NCI-H748 treated with DMSO at 0.1 percent for 48 hours (cell line): ENCODE results near the gene PDHX.

Source experiments
- DNase-seq: peaks from one replicate; lab custom pipeline; 2025; lab: John Stamatoyannopoulos, UW

Gene PDHX

DNA sequence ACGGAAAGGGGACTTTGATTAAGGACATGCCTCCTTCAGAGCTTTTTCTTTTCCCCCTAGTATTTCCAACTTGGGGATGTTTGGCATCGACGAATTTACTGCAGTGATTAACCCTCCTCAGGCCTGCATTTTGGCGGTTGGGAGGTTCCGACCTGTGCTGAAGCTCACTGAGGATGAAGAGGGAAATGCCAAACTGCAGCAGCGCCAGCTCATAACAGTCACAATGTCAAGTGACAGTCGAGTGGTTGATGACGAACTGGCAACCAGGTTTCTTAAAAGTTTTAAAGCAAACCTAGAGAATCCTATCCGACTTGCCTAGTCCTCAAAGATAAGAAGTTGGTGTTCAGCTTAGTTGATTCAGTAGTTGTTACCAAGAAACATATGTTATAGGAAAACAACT is 78.4 kb downstream of the PDHX start:
- no peak for DNase-seq

DNA sequence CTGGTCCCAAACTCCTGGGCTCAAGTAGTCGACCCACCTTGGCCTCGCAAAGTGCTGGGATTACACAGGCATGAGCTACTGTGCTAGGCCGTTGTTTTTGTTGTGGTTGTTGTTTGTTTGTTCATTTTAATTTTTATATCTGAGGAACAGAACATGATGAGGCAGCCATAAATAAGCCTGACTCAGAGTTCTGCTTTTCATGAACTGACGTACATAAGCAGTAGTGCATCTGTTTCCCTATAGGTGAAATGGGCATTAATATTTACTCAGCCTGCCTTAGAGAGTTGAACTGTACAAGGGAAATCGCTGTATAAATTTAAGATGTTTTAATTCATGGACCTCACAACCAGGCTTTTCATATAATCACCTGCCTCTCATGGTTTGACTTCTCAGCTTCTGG is 80.5 kb downstream of the PDHX start:
- no peak for DNase-seq

- no peak for DNase-seq
Observed at GRCh38 chr11:34997952-34998528, 81.6 kb downstream of the PDHX start.

GRCh38 chr11:34999453-34999852 is 83.0 kb downstream of the PDHX start:
- no peak for DNase-seq

DNA sequence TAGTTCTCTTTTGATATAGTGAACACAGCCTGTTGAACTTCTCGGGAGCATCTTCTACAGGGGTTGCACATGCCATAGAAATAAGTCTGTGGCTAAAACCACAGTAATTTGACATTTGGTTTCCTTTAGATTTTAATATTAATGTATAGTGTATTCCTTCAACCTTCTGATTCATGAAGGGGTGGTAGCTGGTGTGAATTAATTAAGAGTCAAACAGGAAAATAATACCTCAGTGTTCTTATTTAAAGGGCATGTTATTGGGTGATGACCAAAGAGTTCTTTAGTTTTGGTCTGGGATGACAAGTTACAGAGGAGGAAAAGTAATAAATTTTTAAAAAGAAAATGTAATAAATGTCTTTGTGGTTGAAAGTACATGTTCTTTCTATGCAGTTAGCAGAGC is 86.8 kb downstream of the PDHX start:
- no peak for DNase-seq

DNA sequence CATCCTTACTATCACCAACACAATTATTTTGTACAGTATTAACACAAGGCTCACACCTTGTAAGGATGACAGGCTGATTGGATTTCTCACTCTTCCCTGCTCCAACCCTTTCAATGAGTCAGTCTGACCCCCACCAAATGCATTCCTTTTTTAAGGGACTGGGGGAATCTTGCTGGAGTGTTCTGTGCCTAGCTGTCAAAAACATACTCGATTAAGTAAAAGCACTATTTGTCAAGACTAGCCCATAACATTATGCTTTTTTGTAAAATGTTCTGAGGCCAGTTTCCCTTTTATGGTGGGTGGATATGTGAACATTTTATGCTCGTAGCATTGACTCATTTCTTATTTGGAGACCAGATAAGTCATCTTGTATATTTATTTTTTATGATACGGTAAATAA is 87.2 kb downstream of the PDHX start:
- no peak for DNase-seq

- DNase-seq, result no peak
Observed at GRCh38 chr11:35005141-35005780, 88.8 kb downstream of the PDHX start.

GRCh38 chr11:35006389-35007128 is 90.1 kb downstream of the PDHX start:
- DNase-seq, result no peak

GRCh38 chr11:35007277-35007676 is 90.9 kb downstream of the PDHX start:
- DNase-seq, result no peak

DNA sequence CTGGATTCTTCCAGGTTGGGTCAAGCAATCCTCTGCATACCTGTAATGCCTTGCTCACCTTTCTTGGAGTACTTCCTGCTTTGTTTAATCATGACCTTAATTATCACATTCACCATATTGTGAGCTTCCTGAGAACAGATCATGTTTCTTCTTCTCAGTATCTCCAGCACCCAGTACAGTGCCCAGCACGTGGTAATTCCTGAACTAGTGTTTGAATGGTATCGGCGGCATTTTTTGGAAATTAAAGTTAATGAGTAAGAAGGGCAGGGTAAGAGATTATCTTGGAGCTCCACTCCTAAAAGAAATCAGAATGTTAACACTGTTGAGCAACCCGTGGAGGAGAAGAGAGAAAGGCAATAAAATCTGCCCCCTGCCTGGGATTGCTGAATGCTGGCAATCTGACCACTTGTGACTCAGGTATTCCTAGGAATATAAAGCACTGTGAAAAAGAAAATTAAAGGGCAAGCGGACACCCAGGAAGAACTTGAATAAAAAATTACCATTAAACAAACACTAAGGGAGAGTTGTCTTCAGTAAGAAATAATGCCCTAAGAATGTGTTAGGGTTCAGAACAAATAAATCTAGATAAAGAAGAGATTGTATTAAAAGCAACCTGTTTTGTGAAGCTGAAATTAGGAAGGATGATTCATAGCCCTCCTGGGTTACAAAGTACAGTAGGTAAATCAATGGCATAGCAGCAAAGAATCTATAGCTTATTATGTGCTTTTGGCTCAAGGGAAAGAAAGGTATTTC is 92.9 kb downstream of the PDHX start:
- peak; percentile 35 for DNase-seq

DNA sequence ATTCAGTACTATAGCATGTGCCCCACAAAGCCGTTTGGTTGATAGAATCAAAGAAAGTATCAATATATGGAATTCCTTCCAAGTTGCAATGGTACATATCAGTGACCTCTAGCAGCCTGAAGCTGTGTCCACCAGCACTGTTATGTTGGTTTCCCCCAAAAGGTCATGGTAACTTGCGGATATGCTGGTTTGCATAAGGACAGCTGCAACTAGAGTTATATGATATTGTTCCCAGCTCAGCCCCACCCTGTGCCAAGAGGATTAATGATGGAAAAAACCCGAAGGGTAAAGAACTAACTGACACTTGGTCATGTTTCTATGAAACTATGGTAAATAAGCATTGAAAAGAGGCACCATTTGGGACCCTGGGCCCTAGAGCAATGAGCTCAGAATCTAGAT is 93.5 kb downstream of the PDHX start:
- no peak for DNase-seq

- DNase-seq, result no peak
Observed at GRCh38 chr11:35010654-35011053, 94.2 kb downstream of the PDHX start.

DNA sequence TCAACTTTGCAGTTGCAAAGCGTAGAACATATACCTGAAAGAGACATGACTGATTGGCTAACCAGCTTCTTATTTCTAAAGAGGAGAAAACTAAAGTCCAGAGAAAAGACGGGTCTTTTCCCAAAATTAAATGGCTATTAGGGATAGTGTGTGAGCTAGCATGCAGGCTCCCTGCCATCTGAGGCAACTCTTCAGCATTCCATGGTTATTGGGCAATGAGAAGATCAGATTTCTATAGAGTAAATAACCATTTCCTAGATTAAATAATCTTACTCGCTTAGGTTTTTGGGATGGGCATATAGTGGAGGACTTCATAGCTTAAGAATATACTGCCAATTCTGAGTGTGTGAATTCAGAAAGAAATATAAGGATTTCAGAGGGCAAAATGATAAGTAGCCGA is 95.0 kb downstream of the PDHX start:
- no peak for DNase-seq

DNA sequence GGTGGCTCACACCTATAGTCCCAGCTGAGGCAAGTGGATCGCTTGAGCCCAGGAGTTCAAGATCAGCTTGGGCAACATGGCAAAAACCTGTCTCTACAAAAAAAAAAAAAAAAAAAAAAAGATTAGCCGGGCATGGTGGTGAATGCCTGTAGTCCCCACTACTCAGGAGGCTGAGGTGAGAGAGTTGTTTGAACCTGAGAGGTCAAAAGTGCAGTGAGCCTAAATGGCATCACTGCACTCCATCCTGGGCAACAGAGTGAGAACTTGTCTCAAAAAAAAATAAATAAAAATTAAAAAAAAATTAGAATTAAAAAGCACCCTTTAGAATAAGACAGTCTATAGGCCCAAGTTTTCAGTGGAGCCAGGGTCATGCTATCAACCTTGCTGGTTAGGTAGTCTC is 95.5 kb downstream of the PDHX start:
- no peak for DNase-seq

DNA sequence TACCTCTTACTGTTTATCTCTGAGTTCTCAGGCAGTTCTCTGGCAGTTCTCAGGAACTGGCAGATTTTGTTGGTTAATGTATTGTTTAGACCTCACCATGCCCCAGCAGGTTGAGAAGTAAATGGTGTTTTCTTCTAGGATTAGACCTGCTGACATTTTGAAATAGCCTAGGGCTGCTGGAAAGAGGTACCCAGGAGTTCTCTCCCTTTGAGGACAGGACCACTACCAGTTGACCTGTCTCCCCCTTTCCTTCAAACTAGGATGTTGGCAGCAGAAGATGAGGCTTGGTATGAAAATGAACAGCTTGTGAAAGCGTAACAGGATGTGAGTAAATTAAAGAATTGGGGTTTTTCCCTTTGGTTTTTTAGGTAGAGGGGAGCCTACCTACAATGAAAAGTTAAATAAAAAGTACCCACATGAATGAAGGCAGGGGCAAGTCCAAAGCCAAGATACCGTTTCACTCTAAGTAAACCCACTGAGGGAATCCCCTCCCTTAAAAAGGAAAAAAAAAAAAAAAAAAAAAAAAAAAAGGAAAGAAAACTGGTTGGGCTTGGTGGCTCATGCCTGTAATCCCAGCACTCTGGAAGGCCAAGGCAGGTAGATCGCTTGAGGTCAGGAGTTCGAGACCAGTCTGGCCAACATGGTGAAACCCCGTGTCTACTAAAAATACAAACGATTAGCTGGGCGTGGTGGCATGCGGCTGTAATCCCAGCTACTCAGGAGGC is 96.2 kb downstream of the PDHX start:
- no peak for DNase-seq

GRCh38 chr11:35013514-35014233 is 97.3 kb downstream of the PDHX start:
- no peak for DNase-seq

DNA sequence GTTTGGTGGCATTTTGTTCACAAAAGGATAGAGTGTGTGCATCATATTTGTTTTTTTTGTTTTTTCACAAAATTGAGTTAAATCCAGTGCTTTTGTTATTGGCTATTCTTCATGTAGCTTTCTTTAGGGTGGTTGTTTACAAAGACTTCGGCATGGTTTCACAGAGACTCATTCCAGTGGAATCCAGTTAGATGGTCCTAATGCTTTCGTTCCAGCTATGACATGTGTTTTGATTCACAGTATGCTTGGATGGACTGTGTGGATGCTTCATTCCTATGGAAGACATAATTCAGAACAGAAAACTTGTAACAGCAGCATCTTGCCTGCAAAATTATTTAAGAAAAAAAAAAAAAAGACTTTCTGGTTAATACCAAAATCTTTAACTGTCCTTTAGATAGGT is 97.9 kb downstream of the PDHX start:
- DNase-seq, result no peak

DNA sequence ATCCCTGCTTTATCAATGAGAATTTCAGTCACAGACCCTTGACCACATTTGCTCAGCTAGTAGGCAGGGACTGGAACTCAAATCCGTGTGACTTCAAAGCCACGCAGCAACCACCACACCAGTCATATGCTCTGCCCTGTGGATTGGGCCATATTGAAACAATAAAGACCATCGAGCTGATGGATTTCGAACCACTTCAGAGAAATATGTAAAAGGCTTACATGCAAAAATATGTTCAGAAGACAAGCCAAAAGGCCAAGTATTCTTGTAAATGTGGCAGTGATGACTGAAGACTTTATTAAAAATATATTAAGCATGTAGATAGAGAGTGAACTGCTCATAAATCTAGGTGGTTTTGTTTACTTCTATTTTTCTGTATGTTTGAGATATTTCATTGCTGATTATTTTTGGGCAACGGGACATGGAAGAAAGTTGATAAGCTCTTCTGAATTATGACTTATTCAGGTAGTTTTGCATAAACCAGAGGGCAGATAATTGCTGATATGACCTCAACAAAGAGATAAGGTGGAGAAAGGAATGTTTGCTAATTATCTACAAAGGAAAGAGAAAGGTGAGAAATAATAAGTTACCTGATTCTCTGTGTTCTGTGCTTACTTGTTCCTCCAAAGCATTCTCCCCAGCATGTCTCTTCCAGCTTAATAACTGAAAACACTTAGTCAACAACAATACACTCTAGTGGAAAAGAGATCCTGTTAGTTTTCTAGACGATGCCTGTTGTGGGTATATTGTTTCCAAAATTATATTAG is 99.4 kb downstream of the PDHX start:
- DNase-seq, result no peak

GRCh38 chr11:35016916-35017315 is 100.5 kb downstream of the PDHX start:
- DNase-seq, result no peak

GRCh38 chr11:35017528-35018342 is 101.3 kb downstream of the PDHX start:
- DNase-seq, result no peak
